NCI-H2171 (cell line): ENCODE measurements around the gene MAPRE2.
"Not testable (repeated sequence)": the region's sequence is repeated elsewhere in the genome, so short reads cannot be mapped to it uniquely, and the experiment has no call there.

Source experiments
- DNase-seq: peaks from one replicate; lab custom pipeline; 2025; lab: John Stamatoyannopoulos, UW

The MAPRE2 gene

GRCh38 chr18:35091841-35092240 is 50.6 kb downstream of the MAPRE2 start:
- DNase-seq = no peak

- DNase-seq = no peak
Measured at GRCh38 chr18:35095983-35096676, 54.9 kb downstream of the MAPRE2 start.

- no peak for DNase-seq
Measured at GRCh38 chr18:35096677-35097011, 55.4 kb downstream of the MAPRE2 start.

- no peak for DNase-seq
Measured at GRCh38 chr18:35097195-35097594, 56.0 kb downstream of the MAPRE2 start.

GRCh38 chr18:35097763-35098162 is 56.5 kb downstream of the MAPRE2 start:
- DNase-seq = no peak

GRCh38 chr18:35099911-35100310 is 58.7 kb downstream of the MAPRE2 start:
- no peak for DNase-seq

- no peak for DNase-seq
Measured at GRCh38 chr18:35104391-35105051, 63.3 kb downstream of the MAPRE2 start.

- no peak for DNase-seq
Measured at GRCh38 chr18:35106013-35106844, 65.0 kb downstream of the MAPRE2 start.

- no peak for DNase-seq
Measured at GRCh38 chr18:35106845-35107148, 65.6 kb downstream of the MAPRE2 start.

GRCh38 chr18:35107216-35107615 is 66.0 kb downstream of the MAPRE2 start:
- no peak for DNase-seq

- DNase-seq = not testable (repeated sequence)
Measured at GRCh38 chr18:35108088-35108487, 66.9 kb downstream of the MAPRE2 start.

- DNase-seq = no peak
Measured at GRCh38 chr18:35110059-35110458, 68.8 kb downstream of the MAPRE2 start.

- no peak for DNase-seq
Measured at GRCh38 chr18:35110554-35111485, 69.6 kb downstream of the MAPRE2 start.

- no peak for DNase-seq
Measured at GRCh38 chr18:35112696-35113095, 71.5 kb downstream of the MAPRE2 start.

GRCh38 chr18:35114305-35114704 is 73.1 kb downstream of the MAPRE2 start:
- no peak for DNase-seq

GRCh38 chr18:35116784-35117318 is 75.6 kb downstream of the MAPRE2 start:
- DNase-seq = no peak

- DNase-seq = no peak
Measured at GRCh38 chr18:35117372-35117771, 76.2 kb downstream of the MAPRE2 start.

- DNase-seq = no peak
Measured at GRCh38 chr18:35117951-35118411, 76.8 kb downstream of the MAPRE2 start.

GRCh38 chr18:35118641-35119040 is 77.4 kb downstream of the MAPRE2 start:
- no peak for DNase-seq

GRCh38 chr18:35121038-35121437 is 79.8 kb downstream of the MAPRE2 start:
- no peak for DNase-seq

- no peak for DNase-seq
Measured at GRCh38 chr18:35121531-35121930, 80.3 kb downstream of the MAPRE2 start.
